Left ventricle myocardium inferior (tissue), 1 donor: Measurements from ENCODE around the gene COL4A2. TPM values are rescaled to one million over a fixed set of nuclear protein-coding genes. Genes with fewer than 3 reads are reported as not detected.

Source experiments
- DNase-seq: peaks from one replicate; pipeline ENCODE4 v3.0.0-alpha.2; 2020
- H3K27ac ChIP-seq: fragments of 200-600 bp; replicated peaks from 2 replicates; pipeline ENCODE4 v1.8.0; 2021
- H3K27me3 ChIP-seq: fragments of 200-600 bp; 2 replicates; pipeline ENCODE4 v1.8.0; 2021; ENCODE audit warnings: low read depth
- H3K36me3 ChIP-seq: fragments of 200-600 bp; 2 replicates; pipeline ENCODE4 v1.8.0; 2021
- H3K4me1 ChIP-seq: fragments of 200-600 bp; 2 replicates; pipeline ENCODE4 v1.8.0; 2021
- H3K4me3 ChIP-seq: fragments of 200-600 bp; 2 replicates; pipeline ENCODE4 v1.8.0; 2021; ENCODE audit warnings: mild to moderate bottlenecking, moderate library complexity
- H3K9me3 ChIP-seq: fragments of 200-600 bp; replicated peaks from 2 replicates; pipeline ENCODE4 v1.8.0; 2021
- intact Hi-C: fragments of 100-400 bp; cut with micrococcal nuclease; formaldehyde crosslinking; loops from one replicate; pipeline ENCODE4 v1.11.0; 2022
- total RNA-seq: library from RNA; stranded (reverse); fragmentation: NEBNext Ultra II Directional; extraction: Animal tissue kit (Norgen Biotek cat#: 25700); gene quantifications from one replicate; pipeline ENCODE4 v1.2.1, GENCODE V29; 2021
- TF ChIP-seq, protein P1 (sequence below): fragments of 200-600 bp; IDR thresholded peaks from 2 replicates; pipeline ENCODE4 v1.8.0; 2021; ENCODE audit warnings: antibody characterized with exemption, mild to moderate bottlenecking, borderline replicate concordance
- donor health status: DM: no; HTN: yes; CAD: no; lungs with severe emphysema.

COL4A2 gene
- total RNA-seq, 1 donor from 2014 or later, result 117 TPM

GRCh38 chr13:110268061-110268460, 39.0 kb upstream of the COL4A2 start:
- Histone ChIP-seq H3K27ac (peak overlapping the region; percentile 25), H3K36me3 (peaks cover 3% of the 10 kb centered on the region), H3K4me1 (peaks cover 96% of the 10 kb centered on the region), H3K27me3 (no peaks in the 10 kb centered on the region), H3K4me3 (no peak overlapping the region), H3K9me3 (no peaks in the 10 kb centered on the region)
- intact Hi-C loops, result no loop called here
- TF ChIP-seq, protein P1, sequence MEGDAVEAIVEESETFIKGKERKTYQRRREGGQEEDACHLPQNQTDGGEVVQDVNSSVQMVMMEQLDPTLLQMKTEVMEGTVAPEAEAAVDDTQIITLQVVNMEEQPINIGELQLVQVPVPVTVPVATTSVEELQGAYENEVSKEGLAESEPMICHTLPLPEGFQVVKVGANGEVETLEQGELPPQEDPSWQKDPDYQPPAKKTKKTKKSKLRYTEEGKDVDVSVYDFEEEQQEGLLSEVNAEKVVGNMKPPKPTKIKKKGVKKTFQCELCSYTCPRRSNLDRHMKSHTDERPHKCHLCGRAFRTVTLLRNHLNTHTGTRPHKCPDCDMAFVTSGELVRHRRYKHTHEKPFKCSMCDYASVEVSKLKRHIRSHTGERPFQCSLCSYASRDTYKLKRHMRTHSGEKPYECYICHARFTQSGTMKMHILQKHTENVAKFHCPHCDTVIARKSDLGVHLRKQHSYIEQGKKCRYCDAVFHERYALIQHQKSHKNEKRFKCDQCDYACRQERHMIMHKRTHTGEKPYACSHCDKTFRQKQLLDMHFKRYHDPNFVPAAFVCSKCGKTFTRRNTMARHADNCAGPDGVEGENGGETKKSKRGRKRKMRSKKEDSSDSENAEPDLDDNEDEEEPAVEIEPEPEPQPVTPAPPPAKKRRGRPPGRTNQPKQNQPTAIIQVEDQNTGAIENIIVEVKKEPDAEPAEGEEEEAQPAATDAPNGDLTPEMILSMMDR, result no peak
- DNase-seq, result no peak

DNA sequence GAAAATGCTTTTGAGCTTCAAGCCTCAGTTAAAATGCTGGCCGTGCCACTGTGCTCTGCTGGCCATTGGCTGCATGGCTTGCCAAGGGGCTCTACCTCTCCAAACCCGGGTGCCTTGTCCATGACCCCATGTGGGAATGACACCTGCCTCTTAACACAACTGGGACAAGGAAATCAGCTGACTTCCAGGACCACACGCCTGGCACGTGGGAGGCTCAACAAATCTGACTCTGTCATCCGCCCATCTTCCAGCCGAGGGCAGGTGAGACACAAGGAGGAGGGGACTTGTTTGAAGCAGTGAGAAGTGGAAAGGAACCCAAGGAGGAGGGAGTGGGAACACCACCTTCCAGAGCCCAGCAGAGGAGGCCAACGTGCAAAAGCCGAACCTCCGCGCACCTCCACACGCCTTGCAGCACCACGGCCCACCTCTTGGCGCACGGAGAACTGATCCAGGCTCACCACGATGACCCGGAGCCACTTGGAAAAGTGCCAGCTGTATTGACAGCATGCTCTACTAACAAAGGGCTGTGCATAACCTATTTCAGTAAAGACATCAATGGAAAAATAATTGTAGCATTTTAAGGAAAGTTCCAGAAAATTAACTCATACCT, 38.4 kb upstream of the COL4A2 start:
- Histone ChIP-seq H3K36me3 (peaks cover 5% of the 10 kb centered on the region), H3K4me1 (peaks cover 96% of the 10 kb centered on the region), H3K27ac (peak overlapping the region; percentile 25), H3K4me3 (no peak overlapping the region), H3K27me3 (no peaks in the 10 kb centered on the region), H3K9me3 (no peaks in the 10 kb centered on the region)
- DNase-seq, result no peak
- TF ChIP-seq, protein P1, result no peak
- intact Hi-C loops, result no loop called here

DNA sequence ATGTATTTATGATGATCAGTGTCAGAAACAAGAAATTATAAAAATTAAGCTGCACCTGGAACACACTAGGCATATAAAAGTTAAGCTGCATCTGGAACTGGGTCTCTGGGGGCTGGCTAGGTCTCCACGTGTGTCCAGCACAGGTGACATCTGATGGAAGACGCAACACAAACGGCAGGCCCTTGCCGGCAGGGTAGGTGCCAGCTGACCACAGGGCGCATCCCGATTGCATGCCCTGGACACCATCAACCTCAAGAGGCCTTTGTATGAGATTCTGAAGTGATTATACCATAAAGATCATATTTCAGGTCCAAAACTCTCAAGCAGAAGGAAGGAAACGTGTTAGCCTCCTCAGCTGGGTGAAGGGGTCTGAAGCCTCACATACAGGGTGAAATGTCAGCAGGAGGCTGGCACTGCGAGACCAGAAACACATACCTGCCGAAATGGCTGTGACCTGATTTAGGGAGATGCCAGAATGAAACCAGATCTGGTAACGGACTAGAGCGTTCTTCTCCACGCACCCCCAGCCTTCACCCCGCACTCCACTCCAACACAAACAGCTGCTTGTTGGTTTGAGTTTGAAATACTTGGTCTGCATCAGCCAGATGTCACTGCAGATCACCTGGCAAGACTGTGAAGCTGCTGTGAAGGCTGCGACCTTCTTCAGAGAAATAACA, 37.4 kb upstream of the COL4A2 start:
- TF ChIP-seq, protein P1, result no peak
- Histone ChIP-seq H3K27me3 (no peaks in the 10 kb centered on the region), H3K9me3 (no peaks in the 10 kb centered on the region), H3K27ac (no peak overlapping the region), H3K4me3 (no peak overlapping the region), H3K36me3 (peaks cover 5% of the 10 kb centered on the region), H3K4me1 (peaks cover 96% of the 10 kb centered on the region)
- intact Hi-C loops, result no loop called here
- no peak for DNase-seq

DNA sequence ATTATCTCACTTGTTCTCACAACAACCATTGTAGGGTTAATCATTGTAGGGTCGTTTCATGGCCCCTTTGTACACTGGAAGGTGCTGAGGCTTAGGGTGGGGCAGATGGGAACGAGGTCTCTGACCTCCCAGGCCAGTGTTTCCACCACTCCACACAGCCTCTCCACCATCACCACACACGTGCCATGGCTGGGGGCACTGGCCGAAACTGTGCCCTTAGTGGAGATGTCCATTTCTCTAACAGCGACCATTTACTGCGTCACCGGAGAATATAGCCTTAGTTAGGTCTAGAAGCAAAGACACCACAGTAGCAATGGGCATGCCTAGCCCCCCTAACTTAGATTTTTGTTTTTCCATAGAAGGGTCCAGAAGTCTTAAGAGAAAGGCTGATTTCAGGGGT, 36.6 kb upstream of the COL4A2 start:
- intact Hi-C loops, result no loop called here
- peaks cover 5% of the 10 kb centered on the region for H3K36me3 ChIP-seq
- TF ChIP-seq, protein P1, result no peak
- H3K4me3 ChIP-seq, result no peak overlapping the region
- H3K27me3 ChIP-seq, result no peaks in the 10 kb centered on the region
- peaks cover 96% of the 10 kb centered on the region for H3K4me1 ChIP-seq
- no peak for DNase-seq
- no peaks in the 10 kb centered on the region for H3K9me3 ChIP-seq
- H3K27ac ChIP-seq, result peak overlapping the region; percentile 33

DNA sequence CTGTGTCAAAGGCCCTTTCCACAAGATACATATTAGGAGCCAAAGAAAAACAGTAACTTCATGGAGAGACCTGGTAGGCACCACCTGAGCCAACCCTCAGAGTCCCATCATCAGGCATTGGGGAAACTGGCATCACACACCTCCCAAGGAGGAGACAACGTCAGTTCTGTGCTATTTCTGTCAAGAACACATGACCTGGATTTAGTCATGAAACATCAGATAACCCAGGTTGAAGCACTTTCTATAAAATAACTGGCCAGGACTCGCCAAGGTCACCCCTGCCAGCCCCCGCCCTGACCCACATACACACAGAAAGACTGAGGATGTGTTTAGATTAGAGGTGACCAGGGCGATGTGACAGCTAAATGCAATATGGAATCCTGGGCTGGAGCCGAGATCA, 35.8 kb upstream of the COL4A2 start:
- H3K9me3 ChIP-seq, result no peaks in the 10 kb centered on the region
- TF ChIP-seq, protein P1, result no peak
- H3K4me3 ChIP-seq, result no peak overlapping the region
- H3K27ac ChIP-seq, result peak overlapping the region; percentile 33
- DNase-seq, result no peak
- no peaks in the 10 kb centered on the region for H3K27me3 ChIP-seq
- peaks cover 5% of the 10 kb centered on the region for H3K36me3 ChIP-seq
- peaks cover 96% of the 10 kb centered on the region for H3K4me1 ChIP-seq
- intact Hi-C loops, result no loop called here
